Neural crest cell (in vitro differentiated cells): ENCODE data around the gene SLC10A2. TPM values are rescaled to one million over a fixed set of nuclear protein-coding genes. Genes with fewer than 3 reads are reported as not detected.

Experiments
- DNase-seq: peaks from one replicate; pipeline ENCODE4 v3.0.0; 2021; ENCODE audit warnings: low read depth, mixed read lengths, low spot score
- H3K27ac Mint-ChIP-seq: one replicate; pipeline ENCODE4 v1.8.0; 2021; ENCODE audit warnings: mild to moderate bottlenecking, mixed read lengths; ENCODE audit not compliant: unreplicated experiment
- H3K27me3 Mint-ChIP-seq: 2 replicates; pipeline ENCODE4 v1.8.0; 2021; ENCODE audit warnings: low read depth, mild to moderate bottlenecking, mixed read lengths
- H3K36me3 Mint-ChIP-seq: 2 replicates; pipeline ENCODE4 v1.8.0; 2021; ENCODE audit warnings: low read depth, mild to moderate bottlenecking, mixed read lengths
- H3K4me1 Mint-ChIP-seq: 2 replicates; pipeline ENCODE4 v1.8.0; 2021; ENCODE audit warnings: mixed read lengths
- H3K4me3 Mint-ChIP-seq: one replicate; pipeline ENCODE4 v1.8.0; 2021; ENCODE audit warnings: mild to moderate bottlenecking, mixed read lengths
- H3K9me3 Mint-ChIP-seq: 2 replicates; pipeline ENCODE4 v1.8.0; 2021; ENCODE audit warnings: mixed read lengths
- CTCF ChIP-seq: fragments of 200-600 bp; sonication (generic); conservative IDR thresholded peaks from 2 replicates; pipeline ENCODE4 v1.5.0; 2021; ENCODE audit warnings: antibody characterized with exemption, mild to moderate bottlenecking
- total RNA-seq: library from RNA; stranded (reverse); gene quantifications from 2 replicates; pipeline ENCODE4 v1.2.1, GENCODE V29; 2021

Gene SLC10A2
- total RNA-seq, 1 donor from 2014 or later, result 0.09 TPM

GRCh38 chr13:103066781-103067345 lies 646 bp upstream of the SLC10A2 start:
- no peak overlapping the region for H3K27ac Mint-ChIP-seq
- no peak for DNase-seq

GRCh38 chr13:103063376-103063775 lies 2.8 kb downstream of the SLC10A2 start:
- TF ChIP-seq CTCF, result no peak
- H3K4me3 Mint-ChIP-seq, result no peak overlapping the region
- no peaks in the 10 kb centered on the region for H3K27me3 Mint-ChIP-seq
- peaks cover 7% of the 10 kb centered on the region for H3K9me3 Mint-ChIP-seq
- no peak overlapping the region for H3K27ac Mint-ChIP-seq
- H3K36me3 Mint-ChIP-seq, result peaks cover 6% of the 10 kb centered on the region
- no peak for DNase-seq
- H3K4me1 Mint-ChIP-seq, result peaks cover 31% of the 10 kb centered on the region

More at GRCh38 chr13:103066781-103067345, 646 bp upstream of the SLC10A2 start:
- Mint-ChIP-seq H3K27me3 (no peaks in the 10 kb centered on the region), H3K4me1 (peaks cover 40% of the 10 kb centered on the region), H3K36me3 (no peaks in the 10 kb centered on the region), H3K4me3 (peak overlapping the region; percentile 23), H3K9me3 (peaks cover 4% of the 10 kb centered on the region)
- TF ChIP-seq CTCF, result no peak

- Mint-ChIP-seq H3K36me3 (peaks cover 6% of the 10 kb centered on the region), H3K27me3 (no peaks in the 10 kb centered on the region), H3K4me3 (no peak overlapping the region), H3K9me3 (peaks cover 7% of the 10 kb centered on the region), H3K4me1 (peaks cover 18% of the 10 kb centered on the region), H3K27ac (no peak overlapping the region)
- no peak for TF ChIP-seq CTCF
- no peak for DNase-seq
Measured at GRCh38 chr13:103062079-103062478, 4.1 kb downstream of the SLC10A2 start.

- no peak for DNase-seq
- Mint-ChIP-seq H3K27ac (no peak overlapping the region), H3K36me3 (peaks cover 10% of the 10 kb centered on the region), H3K4me1 (no peaks in the 10 kb centered on the region), H3K4me3 (no peak overlapping the region), H3K27me3 (no peaks in the 10 kb centered on the region), H3K9me3 (peaks cover 19% of the 10 kb centered on the region)
- TF ChIP-seq CTCF, result no peak
Measured at GRCh38 chr13:103056008-103056407, 10.2 kb downstream of the SLC10A2 start.

GRCh38 chr13:103055166-103055565 lies 11.1 kb downstream of the SLC10A2 start:
- TF ChIP-seq CTCF, result no peak
- Mint-ChIP-seq H3K27ac (no peak overlapping the region), H3K9me3 (peaks cover 19% of the 10 kb centered on the region), H3K4me1 (no peaks in the 10 kb centered on the region), H3K27me3 (no peaks in the 10 kb centered on the region), H3K4me3 (no peak overlapping the region), H3K36me3 (peaks cover 10% of the 10 kb centered on the region)
- no peak for DNase-seq
